ENCODE results near the gene LDLRAD4.

- no peak for TF ChIP-seq CSRNP3 (CRISPR knock-in tag; IDR thresholded peaks at IDR 0.05)
- TF ChIP-seq ZFP3 (CRISPR knock-in tag; IDR thresholded peaks at IDR 0.05), result no peak
- TF ChIP-seq ZFP30 (CRISPR knock-in tag; IDR thresholded peaks at IDR 0.05), result no peak
- no peak for TF ChIP-seq PATZ1 (CRISPR knock-in tag; IDR thresholded peaks at IDR 0.05; ENCODE audit: borderline replicate concordance)
- no peak for TF ChIP-seq SNAI2 (CRISPR knock-in tag; IDR thresholded peaks at IDR 0.05)
- TF ChIP-seq PPARA (CRISPR knock-in tag; IDR thresholded peaks at IDR 0.05; ENCODE audit: borderline replicate concordance), result no peak
- no peak for TF ChIP-seq TCF4 (CRISPR knock-in tag; IDR thresholded peaks at IDR 0.05; ENCODE audit: borderline replicate concordance)
- no peak for TF ChIP-seq ZNF8 (CRISPR knock-in tag; IDR thresholded peaks at IDR 0.05)
- no peak for TF ChIP-seq OSR1 (CRISPR knock-in tag; IDR thresholded peaks at IDR 0.05)
- no peak for TF ChIP-seq ISL1 (CRISPR knock-in tag; IDR thresholded peaks at IDR 0.05)
- no peak for TF ChIP-seq ZNF70 (CRISPR knock-in tag; IDR thresholded peaks at IDR 0.05)
- no peak for TF ChIP-seq CREB5 (CRISPR knock-in tag; IDR thresholded peaks at IDR 0.05; ENCODE audit: low read depth)
- TF ChIP-seq ZC3H10 (CRISPR knock-in tag; IDR thresholded peaks at IDR 0.05), result no peak
Observed at GRCh38 chr18:13175266-13175665, 43.3 kb upstream of the LDLRAD4 start.

Measured in SK-N-SH treated with all-trans-retinoic acid at 6 μM for 48 hours (cell line).